SK-MEL-5 (cell line): ENCODE measurements around the gene C2CD5. TPM values are rescaled to one million over a fixed set of nuclear protein-coding genes. Genes with fewer than 3 reads are reported as not detected.

Source experiments
- DNase-seq: peaks from one replicate; pipeline ENCODE4 v3.0.0-alpha.2; 2016; ENCODE audit warnings: low read depth, low spot score
- in situ Hi-C: cut with HindIII; loops from 2 replicates; pipeline ENCODE4 v1.10.0; 2016; ENCODE audit warnings: low sequenced_read_pairs, high pct_unique_total_duplicates, low pct_unique_long_range_greater_than_20kb
- total RNA-seq: library from RNA; depleted of rRNA; stranded (reverse); fragments of >200 nt; shearing (Covaris generic); gene quantifications from 2 replicates; pipeline ENCODE4 v1.2.3, GENCODE V29; 2014

C2CD5 gene
- total RNA-seq, 1 experiment from 2014 or later: 12.4 TPM

DNA sequence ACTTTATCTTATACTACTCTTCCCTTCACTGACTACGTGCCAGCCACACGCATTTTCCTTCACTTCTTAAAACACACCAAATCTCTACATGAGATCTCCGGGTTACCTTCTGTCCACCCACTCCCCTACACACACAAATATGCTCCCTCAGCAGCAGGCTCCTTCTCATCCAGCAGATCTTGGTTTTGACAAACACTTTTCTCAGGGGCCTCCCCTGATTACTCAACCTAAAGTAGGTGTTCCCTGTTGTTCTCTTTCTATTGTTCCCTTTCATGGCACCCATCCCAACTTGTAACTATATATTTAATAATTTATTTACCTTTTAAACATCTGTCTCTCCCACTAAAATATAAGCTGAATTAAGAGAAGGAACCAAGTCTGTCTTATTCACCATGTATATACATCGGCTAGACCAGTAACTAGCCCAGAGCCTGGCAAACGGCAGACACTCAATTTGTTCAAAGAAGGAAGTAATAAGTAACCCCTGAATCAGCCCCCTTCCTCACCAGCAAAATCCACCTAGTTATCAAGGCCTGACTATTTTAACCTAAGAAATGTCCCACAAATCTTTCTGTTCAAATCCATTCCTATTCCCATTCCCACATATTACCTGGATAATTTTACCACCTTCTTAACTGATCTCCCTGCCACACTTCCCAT lies 2.7 kb downstream of the C2CD5 start:
- in situ Hi-C loops: no loop called here
- DNase-seq: no peak

- no peak for DNase-seq
- in situ Hi-C loops: no loop called here
These were observed 5.3 kb downstream of the C2CD5 start for GRCh38 chr12:22539055-22539454.

- DNase-seq: no peak
- in situ Hi-C loops: no loop called here
These were observed 6.0 kb downstream of the C2CD5 start for GRCh38 chr12:22538311-22538710.

DNA sequence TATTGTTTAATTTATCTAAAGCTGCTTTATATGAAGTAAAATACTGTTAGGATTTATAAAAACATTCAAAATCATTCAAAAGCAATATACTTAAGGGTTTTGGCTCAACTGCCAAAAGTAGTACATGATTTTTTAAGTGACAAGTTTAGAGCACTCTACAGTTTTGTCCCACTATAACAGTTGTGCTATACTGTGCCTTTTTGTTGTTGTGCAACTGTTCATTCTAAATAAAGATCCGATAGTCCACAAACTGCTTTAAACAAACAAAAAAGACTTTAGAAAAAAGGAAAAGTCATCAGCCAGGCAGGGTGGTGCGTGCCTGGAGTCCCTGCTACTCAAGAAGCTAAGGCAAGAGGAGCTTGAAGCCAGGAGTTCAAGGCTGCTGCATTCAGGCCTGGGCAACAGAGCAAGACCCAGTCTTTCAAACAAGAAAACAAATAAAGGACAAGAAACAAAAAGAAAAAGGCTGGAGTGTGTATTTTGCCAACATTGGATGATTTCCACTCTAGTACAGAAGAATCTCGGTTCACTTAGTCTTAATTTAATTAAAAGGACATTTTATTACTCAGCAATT lies 7.3 kb downstream of the C2CD5 start:
- in situ Hi-C loops: no loop called here
- DNase-seq: no peak

- in situ Hi-C loops: no loop called here
- no peak for DNase-seq
These were observed 7.9 kb downstream of the C2CD5 start for GRCh38 chr12:22536346-22536945.

DNA sequence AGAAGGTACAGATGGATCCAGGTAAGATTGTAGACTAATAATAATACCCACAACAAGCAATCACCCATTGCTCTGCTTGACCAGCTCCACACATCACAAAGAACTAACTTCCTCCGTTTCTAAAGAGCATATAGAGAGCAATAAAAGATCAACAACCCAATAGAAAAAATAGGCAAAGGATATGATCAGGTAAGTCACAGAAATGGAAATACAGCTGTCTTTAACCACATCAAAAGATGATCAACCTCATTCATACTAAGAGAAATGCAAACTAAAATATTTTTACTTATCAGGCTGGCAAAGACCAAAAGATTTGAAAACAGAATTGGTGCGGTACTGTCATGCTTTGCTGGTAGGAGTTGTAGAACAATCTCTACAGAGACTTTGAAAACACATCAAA lies 8.9 kb downstream of the C2CD5 start:
- in situ Hi-C loops: no loop called here
- DNase-seq: no peak

GRCh38 chr12:22535038-22535437 lies 9.3 kb downstream of the C2CD5 start:
- DNase-seq: no peak
- in situ Hi-C loops: no loop called here

- in situ Hi-C loops: no loop called here
- no peak for DNase-seq
These were observed 11.2 kb downstream of the C2CD5 start for GRCh38 chr12:22533155-22533554.

- in situ Hi-C loops: no loop called here
- no peak for DNase-seq
These were observed 12.0 kb downstream of the C2CD5 start for GRCh38 chr12:22532317-22532716.

GRCh38 chr12:22531205-22531604 lies 13.1 kb downstream of the C2CD5 start:
- no peak for DNase-seq
- in situ Hi-C loops: no loop called here

DNA sequence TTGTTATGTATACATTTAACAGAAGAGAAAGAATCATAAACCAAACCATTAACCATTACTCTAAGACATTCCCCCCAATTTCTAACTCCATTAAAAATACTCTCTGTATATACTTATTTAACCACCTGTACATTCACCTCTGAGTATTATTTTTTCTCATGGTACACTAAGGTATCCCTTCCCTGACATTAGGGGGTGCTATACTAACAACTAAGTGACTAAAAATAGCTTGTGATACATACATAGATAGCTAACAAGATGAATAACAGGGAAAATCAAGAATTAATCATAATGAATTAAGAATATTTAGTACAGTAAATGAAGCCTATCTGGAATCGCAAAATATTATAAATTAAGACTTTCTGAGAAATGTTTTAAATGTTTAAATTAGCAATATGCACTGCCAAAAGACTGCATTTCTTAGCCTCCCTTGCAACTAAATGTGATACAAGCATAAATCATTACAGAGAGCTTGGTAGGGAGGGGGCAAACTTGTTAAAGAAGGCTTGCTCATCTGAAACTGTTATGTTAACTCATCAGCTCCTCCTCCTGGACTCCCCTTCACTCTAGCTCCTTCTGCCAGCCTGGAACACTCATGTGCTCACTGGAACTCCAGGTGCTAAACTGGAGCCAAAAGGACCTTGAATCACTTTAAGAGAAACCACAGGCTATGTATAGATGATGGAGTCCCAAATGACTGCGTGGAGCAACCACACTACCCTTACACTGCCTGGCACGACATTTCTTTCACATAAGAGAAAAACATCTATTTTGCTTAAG lies 14.9 kb downstream of the C2CD5 start:
- in situ Hi-C loops: no loop called here
- DNase-seq: peak; percentile 68

- no peak for DNase-seq
These were observed 16.3 kb downstream of the C2CD5 start for GRCh38 chr12:22527999-22528398.

GRCh38 chr12:22526836-22527235 lies 17.5 kb downstream of the C2CD5 start:
- in situ Hi-C loops: no loop called here

More at GRCh38 chr12:22527999-22528398, 16.3 kb downstream of the C2CD5 start:
- in situ Hi-C loops: no loop called here

DNA sequence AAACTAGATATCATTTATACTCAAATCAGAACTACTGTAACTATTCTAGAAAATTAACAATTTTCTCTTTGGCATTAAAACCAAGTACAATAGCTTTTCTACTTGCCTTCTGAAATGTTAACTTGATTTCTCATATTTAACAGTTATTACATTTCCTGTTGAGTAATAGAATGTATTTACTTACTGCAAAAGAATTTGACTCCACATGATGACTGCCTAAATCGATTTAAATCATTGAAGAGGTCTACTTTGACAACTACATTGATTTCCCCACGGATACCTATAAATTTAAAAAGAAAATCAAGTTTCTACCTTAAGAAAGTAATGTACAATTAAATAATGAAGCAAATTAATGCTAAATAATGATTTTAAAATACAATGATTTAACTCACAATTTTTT lies 18.9 kb downstream of the C2CD5 start:
- in situ Hi-C loops: no loop called here
- DNase-seq: no peak

More at GRCh38 chr12:22526836-22527235, 17.5 kb downstream of the C2CD5 start:
- no peak for DNase-seq

GRCh38 chr12:22518998-22519397 lies 25.3 kb downstream of the C2CD5 start:
- in situ Hi-C loops: no loop called here
- DNase-seq: peak; percentile 76

GRCh38 chr12:22518060-22518719 lies 26.2 kb downstream of the C2CD5 start:
- in situ Hi-C loops: no loop called here
- DNase-seq: no peak

DNA sequence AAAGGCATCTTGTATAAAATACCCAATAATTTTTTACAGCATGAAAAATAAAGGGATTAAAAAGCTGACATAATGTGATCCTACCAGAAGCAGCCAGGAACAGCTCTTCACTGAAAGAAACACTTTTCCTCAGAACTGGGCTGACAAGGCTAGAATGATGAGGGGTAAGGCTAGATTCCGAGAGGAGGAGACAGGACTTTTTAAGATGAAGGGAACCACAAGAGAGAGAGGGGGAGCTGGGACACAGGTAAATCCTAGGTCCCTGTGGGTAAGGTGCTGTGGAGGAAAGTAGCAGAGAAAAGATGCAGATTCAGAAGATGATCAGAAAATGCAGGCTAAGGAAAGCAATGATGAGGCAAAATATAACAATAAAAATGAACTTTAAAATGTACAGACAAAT lies 29.5 kb downstream of the C2CD5 start:
- in situ Hi-C loops: no loop called here
- DNase-seq: no peak

GRCh38 chr12:22505826-22506225 lies 38.5 kb downstream of the C2CD5 start:
- DNase-seq: no peak
- in situ Hi-C loops: no loop called here
